Bone marrow (tissue), 2 donors: ENCODE results near the gene TEX50.
"Not testable (repeated sequence)": the region's sequence is repeated elsewhere in the genome, so short reads cannot be mapped to it uniquely, and the experiment has no call there.

Source experiments
- DNase-seq, 2 donors: peaks; one replicate each; lab custom pipeline; 2025; lab: John Stamatoyannopoulos, UW

The TEX50 gene

GRCh38 chr1:173663159-173663558 is 28.0 kb downstream of the TEX50 start:
- DNase-seq = no peak

DNA sequence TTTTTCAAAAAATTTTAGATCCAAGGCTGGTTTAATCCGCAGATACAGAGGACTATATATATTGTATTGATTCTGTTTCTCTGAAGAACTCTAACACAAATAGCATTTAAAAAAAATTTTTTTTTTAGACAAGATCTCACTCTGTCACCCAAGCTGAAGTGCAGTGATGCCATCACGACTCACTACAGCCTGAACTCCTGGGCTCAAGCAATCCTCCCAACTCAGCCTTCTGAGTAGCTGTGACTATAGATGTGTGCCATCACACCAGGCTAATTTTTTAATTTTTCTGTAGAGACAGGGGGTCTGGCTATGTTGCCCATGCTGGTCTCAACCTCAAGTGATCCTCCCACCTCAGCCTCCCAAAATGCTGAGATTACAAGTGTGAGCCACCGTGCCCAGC is 31.5 kb downstream of the TEX50 start:
- no peak for DNase-seq

DNA sequence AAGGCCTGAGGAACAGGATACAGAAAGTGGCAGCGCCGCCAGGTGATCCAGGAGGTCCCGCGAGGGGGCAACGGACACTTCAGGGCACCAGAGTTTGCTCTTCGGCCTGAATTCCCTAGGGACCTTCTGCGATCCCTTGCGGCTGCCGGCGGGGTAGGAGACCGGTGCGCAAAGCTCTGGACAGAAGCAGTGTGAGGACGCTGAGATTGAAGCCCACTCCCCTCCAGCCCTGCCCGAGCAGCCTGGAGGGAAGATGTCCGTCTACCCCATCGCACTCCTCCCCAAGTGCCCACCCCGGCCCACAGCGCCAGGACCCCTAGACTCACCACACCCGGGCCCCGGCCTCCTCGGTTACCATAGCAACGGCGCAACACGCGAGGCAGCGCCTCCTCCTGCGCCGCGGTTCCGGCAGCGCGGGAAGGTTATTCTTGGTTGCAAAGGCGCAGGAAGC is 34.4 kb downstream of the TEX50 start, which contains the start of gene ANKRD45:
Gene ANKRD45 (minus strand): TSS at position 361 of the 451 bp plus-strand sequence. CDS start 10,433 bp downstream, outside the sequence.
- DNase-seq = no peak

DNA sequence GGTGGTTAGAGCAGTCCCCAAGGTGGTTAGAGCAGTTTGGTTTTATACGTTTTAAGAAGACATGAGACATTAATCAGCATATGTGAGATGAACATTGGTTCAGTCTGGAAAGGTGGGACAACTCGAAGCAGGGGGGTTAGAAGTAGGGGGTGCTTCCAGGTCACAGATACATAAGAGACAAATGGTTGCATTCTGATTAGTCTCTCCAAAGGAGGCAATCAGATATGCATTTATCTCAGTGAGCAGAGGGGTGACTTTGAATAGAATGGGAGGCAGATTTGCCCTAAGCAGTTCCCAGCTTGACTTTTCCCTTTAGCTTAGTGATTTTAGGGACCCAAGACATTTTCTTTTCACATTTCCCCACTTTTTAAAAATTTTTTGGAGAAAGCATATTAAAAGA is 39.4 kb downstream of the TEX50 start:
- not testable (repeated sequence) for DNase-seq

DNA sequence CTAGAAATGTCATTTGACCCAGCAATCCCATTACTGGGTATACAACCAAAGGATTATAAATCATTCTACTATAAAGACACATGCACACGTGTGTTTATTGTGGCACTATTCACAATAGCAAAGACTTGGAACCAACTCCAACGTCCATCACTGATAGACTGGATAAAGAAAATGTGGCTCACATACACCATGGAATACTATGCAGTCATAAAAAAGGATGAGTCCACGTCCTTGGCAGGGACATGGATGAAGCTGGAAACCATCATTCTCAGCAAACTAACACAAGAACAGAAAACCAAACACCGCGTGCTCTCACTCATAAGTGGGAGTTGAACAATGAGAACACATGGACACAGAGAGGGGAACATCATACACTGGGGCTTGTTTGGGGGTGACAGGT is 45.0 kb downstream of the TEX50 start:
- not testable (repeated sequence) for DNase-seq

- no peak for DNase-seq
These were observed 47.0 kb downstream of the TEX50 start for GRCh38 chr1:173682184-173682583.

GRCh38 chr1:173683838-173684237 is 48.7 kb downstream of the TEX50 start:
- DNase-seq = not testable (repeated sequence)

GRCh38 chr1:173685121-173685520 is 50.0 kb downstream of the TEX50 start:
- not testable (repeated sequence) for DNase-seq
